K562 (cell line): ENCODE data around the gene TSHZ1. TPM values are rescaled to one million over a fixed set of nuclear protein-coding genes. Genes with fewer than 3 reads are reported as not detected.

ENCODE experiments used
- ATAC-seq: fragments of 200-7000 bp; cut with Tn5 transposase; 3 replicates; pipeline ENCODE4 v1.9.1; 2020; ENCODE audit warnings: moderate library complexity
- BruUV-seq: library from RNA; stranded (reverse); fragments of 400-500 nt; replicated peaks from 2 replicates; lab custom pipeline; 2021; lab: Mats Ljungman, UMichigan
- CTCF ChIA-PET: fragments of 300-600 bp; formaldehyde crosslinking; extraction: SDS; loops from one replicate; lab custom pipeline; 2021; ENCODE audit warnings: low intra/inter-chr PET ratio; lab: Yijun Ruan, JAX
- POLR2A ChIA-PET: fragments of 300-600, 350-650 bp; sonication (Branson Sonifier 250); formaldehyde crosslinking; extraction: SDS; loops from one replicate; lab custom pipeline; 2021; ENCODE audit warnings: antibody characterized with exemption, inconsistent platforms; lab: Yijun Ruan, JAX
- DNase-seq, 4 experiments: peaks; one replicate each; pipeline versions ENCODE4 v3.0.0 to v3.0.0-alpha.2; 2011 to 2018; ENCODE audit warnings: low spot score in 3 of 4, mixed read lengths in 3 of 4; ENCODE audit errors: extremely low read depth in 1 of 4
- FAIRE-seq: peaks from 2 replicates; lab custom pipeline; 2011; peaks lifted over from hg19 to GRCh38; lab: Jason Lieb, UNC
- H2AFZ ChIP-seq: 2 replicates; pipeline ENCODE4 v1.6.0; 2011; ENCODE audit warnings: low read depth, low read length, control low read depth, inconsistent platforms
- H3K27ac ChIP-seq: fragments of 200-600 bp; 3 replicates; pipeline ENCODE4 v1.8.0; 2011; ENCODE audit warnings: low read depth, mild to moderate bottlenecking, control low read depth, inconsistent platforms, low read length, moderate library complexity, mixed read lengths; ENCODE audit errors: extremely low read depth
- H3K27me3 ChIP-seq, 2 experiments: fragments of 300-600 bp in 1 of 2; 2 replicates in 1 of 2; 3 replicates in 1 of 2; pipeline versions ENCODE4 v1.6.0 to v1.8.0; 2011; ENCODE audit warnings: inconsistent platforms in 2 of 2, low read length in 2 of 2, mild to moderate bottlenecking in 1 of 2, mixed read lengths in 1 of 2, moderate library complexity in 1 of 2; ENCODE audit not compliant: control insufficient read depth in 2 of 2, insufficient read depth in 2 of 2
- H3K36me3 ChIP-seq: fragments of 300-600 bp; 3 replicates; pipeline ENCODE4 v1.8.0; 2011; ENCODE audit warnings: mild to moderate bottlenecking, low read length, inconsistent platforms; ENCODE audit not compliant: control insufficient read depth, insufficient read depth
- H3K4me1 ChIP-seq, 2 experiments: fragments of 200-600 bp in 1 of 2; replicated peaks in 1 of 2; 2 replicates in 1 of 2; 3 replicates in 1 of 2; pipeline versions ENCODE4 v1.5.1 to v1.8.0; 2011; ENCODE audit warnings: inconsistent platforms in 2 of 2, low read length in 2 of 2, mild to moderate bottlenecking in 1 of 2, mixed read lengths in 1 of 2, moderate library complexity in 1 of 2; ENCODE audit not compliant: control insufficient read depth in 2 of 2, insufficient read depth in 2 of 2
- H3K4me2 ChIP-seq: 2 replicates; pipeline ENCODE4 v1.6.1; 2011; ENCODE audit warnings: low read length, control low read depth, inconsistent platforms, mixed read lengths; ENCODE audit not compliant: insufficient read depth
- H3K4me3 ChIP-seq: fragments of 200-600 bp; sonication (generic), shearing (Covaris generic); 2 replicates; pipeline ENCODE4 v1.5.1; 2016; ENCODE audit warnings: control low read depth, inconsistent platforms
- H3K79me2 ChIP-seq: fragments of 200-600 bp; 3 replicates; pipeline ENCODE4 v1.8.0; 2011; ENCODE audit warnings: low read length, inconsistent platforms; ENCODE audit not compliant: control insufficient read depth, insufficient read depth
- H3K9ac ChIP-seq, 2 experiments: 2 replicates each; pipeline versions ENCODE4 v1.6.0 to v1.6.1; 2011; ENCODE audit warnings: low read depth in 2 of 2, low read length in 2 of 2, control low read depth in 1 of 2, inconsistent platforms in 1 of 2, mild to moderate bottlenecking in 1 of 2, mixed read lengths in 1 of 2; ENCODE audit not compliant: insufficient read depth in 1 of 2
- H3K9me1 ChIP-seq: one replicate; pipeline ENCODE4 v1.6.0; 2011; ENCODE audit warnings: inconsistent platforms, mild to moderate bottlenecking, low read length, moderate library complexity; ENCODE audit not compliant: control insufficient read depth, insufficient read depth
- H3K9me3 ChIP-seq: replicated peaks from 2 replicates; pipeline ENCODE4 v1.5.1; 2011; ENCODE audit warnings: low read depth, low read length, inconsistent platforms; ENCODE audit not compliant: control insufficient read depth, insufficient read depth
- H4K20me1 ChIP-seq: replicated peaks from 2 replicates; pipeline ENCODE4 v1.6.1; 2011; ENCODE audit warnings: low read length, inconsistent platforms, mixed read lengths; ENCODE audit not compliant: control insufficient read depth, insufficient read depth
- DIDO1 ChIP-seq: fragments of 450-650 bp; IDR thresholded peaks from 2 replicates; pipeline ENCODE4 v1.6.1; 2016; ENCODE audit warnings: low read depth, missing biosample characterization, missing genetic modification characterization
- E2F3 ChIP-seq: fragments of 250-450 bp; sonication (Bioruptor Pico); IDR thresholded peaks from 2 replicates; pipeline ENCODE4 v1.4.0; 2020; ENCODE audit warnings: mild to moderate bottlenecking
- ESRRA ChIP-seq: fragments of 450-650 bp; IDR thresholded peaks from 2 replicates; pipeline ENCODE4 v1.6.1; 2014; ENCODE audit warnings: low read depth, mild to moderate bottlenecking, moderate library complexity, borderline replicate concordance
- ID3 ChIP-seq, 2 experiments: fragments of 250-450 bp in 1 of 2; fragments of 450-650 bp in 1 of 2; sonication (Bioruptor Pico) in 1 of 2; IDR thresholded peaks; 2 replicates each; pipeline versions ENCODE4 v1.6.1 to v1.8.0; 2016 to 2021; ENCODE audit warnings: mild to moderate bottlenecking in 2 of 2, moderate library complexity in 2 of 2, missing compliant biosample characterization in 1 of 2, missing genetic modification characterization in 1 of 2
- NONO ChIP-seq, 2 experiments: fragments of 200-400 bp in 1 of 2; fragments of 450-650 bp in 1 of 2; formaldehyde crosslinking in 1 of 2; IDR thresholded peaks; 2 replicates each; pipeline ENCODE4 v1.6.1; 2017; ENCODE audit warnings: low read depth in 2 of 2, mild to moderate bottlenecking in 2 of 2, moderate library complexity in 2 of 2, low read length in 1 of 2
- PHB2 ChIP-seq: fragments of 450-650 bp; IDR thresholded peaks from 2 replicates; pipeline ENCODE4 v1.6.1; 2017; ENCODE audit warnings: low read depth
- POLR2G ChIP-seq: fragments of 200-400 bp; formaldehyde crosslinking; IDR thresholded peaks from 2 replicates; pipeline ENCODE4 v1.6.1; 2017; ENCODE audit warnings: low read depth, mild to moderate bottlenecking, antibody characterized with exemption, low read length, moderate library complexity
- RAD21 ChIP-seq, 2 experiments: fragments of 250-450 bp in 1 of 2; fragments of 450-650 bp in 1 of 2; sonication (Bioruptor Pico) in 1 of 2; formaldehyde crosslinking in 1 of 2; IDR thresholded peaks in 1 of 2; conservative IDR thresholded peaks in 1 of 2; 2 replicates each; pipeline versions ENCODE4 v1.4.0 to v1.8.0; 2020 to 2022; ENCODE audit warnings: mild to moderate bottlenecking in 2 of 2, moderate library complexity in 1 of 2
- RERE ChIP-seq: sonication (generic); formaldehyde crosslinking; IDR thresholded peaks from 2 replicates; pipeline ENCODE4 v1.8.0; 2023; ENCODE audit warnings: missing genetic modification reagents, mild to moderate bottlenecking, borderline replicate concordance
- XRCC5 ChIP-seq: fragments of 200-400 bp; formaldehyde crosslinking; IDR thresholded peaks from 2 replicates; pipeline ENCODE4 v1.6.1; 2017; ENCODE audit warnings: low read depth, mild to moderate bottlenecking, low read length
- ZBTB12 ChIP-seq: fragments of 250-450 bp; sonication (Bioruptor Pico); IDR thresholded peaks from 2 replicates; pipeline ENCODE4 v1.4.0; 2020
- ZC3H4 ChIP-seq: sonication (generic); formaldehyde crosslinking; IDR thresholded peaks from 2 replicates; pipeline ENCODE4 v1.9.0; 2021; ENCODE audit warnings: missing genetic modification reagents, borderline replicate concordance
- ZNF354B ChIP-seq: fragments of 250-450 bp; sonication (Bioruptor Pico); IDR thresholded peaks from 2 replicates; pipeline ENCODE4 v1.4.0; 2020
- ZNF766 ChIP-seq: fragments of 200-800 bp; sonication (Bioruptor generic); conservative IDR thresholded peaks from 2 replicates; pipeline ENCODE4 v1.6.1; 2016; ENCODE audit warnings: missing genetic modification characterization, missing compliant biosample characterization
- WGBS: fragments of 100-300 bp; shearing (Covaris generic); methylation state at CpG from one replicate; pipeline ENCODE4 v1.1.6; 2016; ENCODE audit warnings: low coverage, mixed read lengths; ENCODE audit not compliant: insufficient coverage; ENCODE audit errors: missing lambda C conversion rate; 5-methylcytosine and 5-hydroxymethylcytosine counted together
- in situ Hi-C: fragments of 300-500 bp; cut with MboI; formaldehyde crosslinking; loops from 4 replicates; pipeline ENCODE4 v1.15.0; 2018; ENCODE audit warnings: inconsistent platforms, mixed read lengths
- intact Hi-C: fragments of 100-400 bp; cut with micrococcal nuclease; formaldehyde crosslinking; loops from 2 replicates; pipeline ENCODE4 v1.14.2; 2022
- polyA plus RNA-seq, 8 experiments: library from polyadenylated mRNA; depleted of rRNA in 4 of 8; stranded (reverse) in 5 of 8; unstranded in 3 of 8; fragments of >200 nt; fragmentation: Nextera tagmentation in 2 of 8; fragmentation: Illumina TruSeq in 1 of 8; extraction: Ambion mirVana in 2 of 8; extraction: Trizol in 1 of 8; gene quantifications; 2 replicates each; pipeline versions ENCODE4 v1.2.1 to v1.2.3, GENCODE V29; 2011 to 2014; ENCODE audit warnings: inconsistent platforms in 1 of 8, missing spikeins in 1 of 8
- total RNA-seq, 7 experiments: library from RNA; depleted of rRNA in 6 of 7; stranded (reverse); fragments of >200 nt in 6 of 7; fragmentation: Illumina TruSeq in 2 of 7; extraction: Trizol in 2 of 7; gene quantifications; 2 replicates each; pipeline versions ENCODE4 v1.2.1 to v1.2.3, GENCODE V29; 2011 to 2021; ENCODE audit warnings: low replicate concordance in 1 of 7

TSHZ1 gene
- total and polyA plus RNA-seq, 9 of the 15 experiments (the other 6 are each of a cell fraction or from before 2014, with no cell fraction given): 1.1 to 7.2 (median 2.7) TPM

- Histone ChIP-seq H3K4me2 (no peak overlapping the region), H3K79me2 (no peaks in the 10 kb centered on the region), H3K9me1 (no peaks in the 10 kb centered on the region), H4K20me1 (no peaks in the 10 kb centered on the region), H3K36me3 (no peaks in the 10 kb centered on the region), H3K27ac (no peak overlapping the region), H3K4me1 (no peaks in the 10 kb centered on the region; a peak in 1 of 5 replicates), H3K9ac (no peak overlapping the region), H2AFZ (no peak overlapping the region), H3K9me3 (no peaks in the 10 kb centered on the region), H3K4me3 (no peak overlapping the region), H3K27me3 (peaks cover 3 to 14% of the 10 kb centered on the region in 2 experiments; a peak in 3 of 5 replicates)
- CTCF ChIA-PET: no interaction called here
- in situ Hi-C loops: no loop called here
- intact Hi-C loops: no loop called here
- POLR2A ChIA-PET: no interaction called here
- no TSS peak for BruUV-seq
- DNase-seq (peak in 1 of 4 experiments; percentile 8), FAIRE-seq (no peak), ATAC-seq (peak; percentile 52; the same call in 2 of the 3 replicates)
- 0% methylated on average over 4 of the region's 8 CpGs for WGBS
- TF ChIP-seq ZBTB12 (CRISPR knock-in tag) (no peak), PHB2 (no peak), NONO (IDR thresholded peaks at IDR 0.05; ENCODE audit: low read depth in 2 of 2, low read length in 1 of 2) (no peak), ZNF766 (CRISPR knock-in tag) (no peak), RERE (no peak), POLR2G (no peak), ZC3H4 (no peak), ID3 (CRISPR knock-in tag; IDR thresholded peaks at IDR 0.05) (no peak), ID3 (tag; IDR thresholded peaks at IDR 0.05) (no peak), E2F3 (no peak), ZNF354B (no peak), RAD21 (CRISPR knock-in tag; conservative IDR thresholded peaks at IDR 0.05 in 1 of 2, IDR thresholded peaks at IDR 0.05 in 1 of 2) (peak in 1 of 2 experiments; percentile 22; a peak in 1 of 4 replicates), XRCC5 (no peak), ESRRA (no peak), DIDO1 (tag) (no peak)
Measured at GRCh38 chr18:75309564-75309963, 99.0 kb downstream of the TSHZ1 start.
